ENCODE data around the gene NOTCH3.

- TF ChIP-seq, protein P1, sequence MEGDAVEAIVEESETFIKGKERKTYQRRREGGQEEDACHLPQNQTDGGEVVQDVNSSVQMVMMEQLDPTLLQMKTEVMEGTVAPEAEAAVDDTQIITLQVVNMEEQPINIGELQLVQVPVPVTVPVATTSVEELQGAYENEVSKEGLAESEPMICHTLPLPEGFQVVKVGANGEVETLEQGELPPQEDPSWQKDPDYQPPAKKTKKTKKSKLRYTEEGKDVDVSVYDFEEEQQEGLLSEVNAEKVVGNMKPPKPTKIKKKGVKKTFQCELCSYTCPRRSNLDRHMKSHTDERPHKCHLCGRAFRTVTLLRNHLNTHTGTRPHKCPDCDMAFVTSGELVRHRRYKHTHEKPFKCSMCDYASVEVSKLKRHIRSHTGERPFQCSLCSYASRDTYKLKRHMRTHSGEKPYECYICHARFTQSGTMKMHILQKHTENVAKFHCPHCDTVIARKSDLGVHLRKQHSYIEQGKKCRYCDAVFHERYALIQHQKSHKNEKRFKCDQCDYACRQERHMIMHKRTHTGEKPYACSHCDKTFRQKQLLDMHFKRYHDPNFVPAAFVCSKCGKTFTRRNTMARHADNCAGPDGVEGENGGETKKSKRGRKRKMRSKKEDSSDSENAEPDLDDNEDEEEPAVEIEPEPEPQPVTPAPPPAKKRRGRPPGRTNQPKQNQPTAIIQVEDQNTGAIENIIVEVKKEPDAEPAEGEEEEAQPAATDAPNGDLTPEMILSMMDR (IDR thresholded peaks at IDR 0.05), result no peak
- no peak for TF ChIP-seq POLR2A (IDR thresholded peaks at IDR 0.05)
Observed at GRCh38 chr19:15194938-15195337, 5.9 kb downstream of the NOTCH3 start.
